ENCODE results near the gene PPDPF. TPM values are rescaled to one million over a fixed set of nuclear protein-coding genes. Genes with fewer than 3 reads are reported as not detected.

Gene PPDPF
- total RNA-seq, 1 donor from 2014 or later: 4.1 TPM

DNA sequence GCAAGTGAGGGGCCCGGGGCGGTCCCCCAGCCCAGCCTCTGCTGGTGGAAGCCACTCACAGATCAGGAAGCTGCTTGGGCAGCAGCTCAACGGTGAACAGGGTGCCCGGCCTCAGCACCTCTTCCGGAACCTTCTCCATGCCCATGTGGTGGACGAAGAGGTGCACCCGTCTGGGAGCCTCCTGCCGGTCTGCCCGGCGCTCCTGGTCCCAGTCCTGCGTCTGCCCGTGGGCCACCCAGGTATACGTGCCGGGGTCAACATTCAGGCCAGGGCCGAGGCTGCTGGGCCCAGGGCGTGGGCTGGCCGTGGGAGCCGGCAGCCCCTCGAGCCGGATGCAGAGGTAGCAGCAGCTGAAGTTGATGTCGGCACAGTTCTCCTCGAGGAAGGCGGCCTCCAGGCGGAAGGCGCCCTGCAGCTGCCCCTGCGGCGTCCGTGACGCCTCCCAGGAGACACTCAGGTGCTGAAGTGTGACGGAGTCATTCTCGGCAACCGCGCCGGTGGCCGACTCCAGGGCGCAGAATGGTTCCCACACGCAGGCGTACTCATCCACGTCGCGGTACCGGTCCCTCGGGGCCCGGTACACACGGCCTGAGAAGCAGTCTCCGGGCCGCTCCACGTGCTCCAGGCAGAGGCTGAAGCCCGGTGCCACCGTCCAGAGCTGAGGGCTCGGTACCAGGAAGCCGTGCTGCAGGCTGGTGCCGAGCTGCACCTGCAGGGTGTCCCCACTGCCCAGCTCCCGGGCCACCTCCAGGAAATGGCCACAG, 42.1 kb downstream of the PPDPF start:
- Histone ChIP-seq H3K79me2 (ENCODE audit: low read depth) (no peaks in the 10 kb centered on the region), H3K4me3 (no peak overlapping the region), H4K20me1 (ENCODE audit: low read depth) (no peaks in the 10 kb centered on the region), H3K36me3 (no peaks in the 10 kb centered on the region), H3K27ac (no peak overlapping the region), H3K9me3 (ENCODE audit: low read depth) (no peaks in the 10 kb centered on the region), H3K27me3 (no peaks in the 10 kb centered on the region), H2AFZ (replicated peaks) (no peak overlapping the region), H3K4me2 (no peak overlapping the region), H3K4me1 (no peaks in the 10 kb centered on the region), H3F3A (ENCODE audit: low read depth) (no peaks in the 10 kb centered on the region), H3K9ac (no peak overlapping the region)
- DNase-seq (ENCODE audit: low spot score): no peak
- Mint-ChIP-seq H3K4me3 (no peak overlapping the region), H3K9me3 (no peaks in the 10 kb centered on the region), H3K27me3 (ENCODE audit: insufficient read depth, low read depth) (no peaks in the 10 kb centered on the region), H3K4me1 (no peaks in the 10 kb centered on the region), H3K36me3 (no peaks in the 10 kb centered on the region), H3K27ac (no peak overlapping the region)
- TF ChIP-seq EZH2 (IDR thresholded peaks at IDR 0.05): no peak
- no peak for TF ChIP-seq EZH2phosphoT487 (IDR thresholded peaks at IDR 0.05)
- TF ChIP-seq, protein P1, sequence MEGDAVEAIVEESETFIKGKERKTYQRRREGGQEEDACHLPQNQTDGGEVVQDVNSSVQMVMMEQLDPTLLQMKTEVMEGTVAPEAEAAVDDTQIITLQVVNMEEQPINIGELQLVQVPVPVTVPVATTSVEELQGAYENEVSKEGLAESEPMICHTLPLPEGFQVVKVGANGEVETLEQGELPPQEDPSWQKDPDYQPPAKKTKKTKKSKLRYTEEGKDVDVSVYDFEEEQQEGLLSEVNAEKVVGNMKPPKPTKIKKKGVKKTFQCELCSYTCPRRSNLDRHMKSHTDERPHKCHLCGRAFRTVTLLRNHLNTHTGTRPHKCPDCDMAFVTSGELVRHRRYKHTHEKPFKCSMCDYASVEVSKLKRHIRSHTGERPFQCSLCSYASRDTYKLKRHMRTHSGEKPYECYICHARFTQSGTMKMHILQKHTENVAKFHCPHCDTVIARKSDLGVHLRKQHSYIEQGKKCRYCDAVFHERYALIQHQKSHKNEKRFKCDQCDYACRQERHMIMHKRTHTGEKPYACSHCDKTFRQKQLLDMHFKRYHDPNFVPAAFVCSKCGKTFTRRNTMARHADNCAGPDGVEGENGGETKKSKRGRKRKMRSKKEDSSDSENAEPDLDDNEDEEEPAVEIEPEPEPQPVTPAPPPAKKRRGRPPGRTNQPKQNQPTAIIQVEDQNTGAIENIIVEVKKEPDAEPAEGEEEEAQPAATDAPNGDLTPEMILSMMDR (IDR thresholded peaks at IDR 0.05): no peak

DNA sequence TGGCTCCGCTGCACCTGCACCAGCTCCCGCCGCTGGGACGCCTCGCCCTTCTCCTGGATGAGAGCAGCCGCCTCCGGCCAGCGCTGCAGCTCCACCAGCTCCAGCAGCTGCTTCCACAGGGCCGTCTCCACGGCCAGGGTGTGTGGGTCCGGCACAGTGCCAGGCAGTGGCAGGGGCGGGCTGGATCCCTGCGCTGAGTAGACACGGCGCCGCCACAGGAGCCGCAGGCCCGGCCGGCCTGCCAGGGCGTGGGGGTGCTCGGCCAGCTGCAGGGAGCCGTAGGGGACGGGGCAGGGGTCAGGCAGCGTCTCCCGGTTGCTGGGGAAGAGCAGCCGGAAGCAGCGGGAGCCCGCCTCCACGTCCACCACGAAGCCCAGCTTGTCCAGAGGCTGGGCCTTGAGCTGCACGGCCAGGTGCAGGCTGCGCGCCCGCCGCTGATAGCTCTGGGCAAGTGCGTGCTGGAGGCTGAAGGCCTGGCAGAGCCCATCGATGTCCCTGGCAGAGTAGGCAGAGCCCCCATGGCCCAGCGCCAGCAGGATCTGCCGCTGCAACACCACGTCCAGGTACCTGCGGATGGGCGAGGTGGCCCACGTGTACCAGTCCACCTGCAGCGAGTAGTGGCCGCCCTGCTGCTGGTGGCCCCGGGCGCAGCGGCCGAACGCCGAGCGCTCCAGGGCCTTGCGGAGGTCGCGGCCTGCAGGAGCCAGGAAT, 42.8 kb downstream of the PPDPF start:
- Mint-ChIP-seq H3K27ac (no peak overlapping the region), H3K9me3 (no peaks in the 10 kb centered on the region), H3K36me3 (no peaks in the 10 kb centered on the region), H3K4me1 (no peaks in the 10 kb centered on the region), H3K27me3 (ENCODE audit: insufficient read depth, low read depth) (no peaks in the 10 kb centered on the region), H3K4me3 (no peak overlapping the region)
- Histone ChIP-seq H4K20me1 (ENCODE audit: low read depth) (no peaks in the 10 kb centered on the region), H3F3A (ENCODE audit: low read depth) (no peaks in the 10 kb centered on the region), H3K9ac (no peak overlapping the region), H3K27me3 (no peaks in the 10 kb centered on the region), H2AFZ (replicated peaks) (no peak overlapping the region), H3K9me3 (ENCODE audit: low read depth) (no peaks in the 10 kb centered on the region), H3K27ac (no peak overlapping the region), H3K4me3 (no peak overlapping the region), H3K4me1 (no peaks in the 10 kb centered on the region), H3K36me3 (no peaks in the 10 kb centered on the region), H3K79me2 (ENCODE audit: low read depth) (no peaks in the 10 kb centered on the region), H3K4me2 (no peak overlapping the region)
- no peak for DNase-seq (ENCODE audit: low spot score)
- TF ChIP-seq EZH2phosphoT487 (IDR thresholded peaks at IDR 0.05) (no peak), EZH2 (IDR thresholded peaks at IDR 0.05) (no peak)
- TF ChIP-seq, protein P1 (IDR thresholded peaks at IDR 0.05): no peak

DNA sequence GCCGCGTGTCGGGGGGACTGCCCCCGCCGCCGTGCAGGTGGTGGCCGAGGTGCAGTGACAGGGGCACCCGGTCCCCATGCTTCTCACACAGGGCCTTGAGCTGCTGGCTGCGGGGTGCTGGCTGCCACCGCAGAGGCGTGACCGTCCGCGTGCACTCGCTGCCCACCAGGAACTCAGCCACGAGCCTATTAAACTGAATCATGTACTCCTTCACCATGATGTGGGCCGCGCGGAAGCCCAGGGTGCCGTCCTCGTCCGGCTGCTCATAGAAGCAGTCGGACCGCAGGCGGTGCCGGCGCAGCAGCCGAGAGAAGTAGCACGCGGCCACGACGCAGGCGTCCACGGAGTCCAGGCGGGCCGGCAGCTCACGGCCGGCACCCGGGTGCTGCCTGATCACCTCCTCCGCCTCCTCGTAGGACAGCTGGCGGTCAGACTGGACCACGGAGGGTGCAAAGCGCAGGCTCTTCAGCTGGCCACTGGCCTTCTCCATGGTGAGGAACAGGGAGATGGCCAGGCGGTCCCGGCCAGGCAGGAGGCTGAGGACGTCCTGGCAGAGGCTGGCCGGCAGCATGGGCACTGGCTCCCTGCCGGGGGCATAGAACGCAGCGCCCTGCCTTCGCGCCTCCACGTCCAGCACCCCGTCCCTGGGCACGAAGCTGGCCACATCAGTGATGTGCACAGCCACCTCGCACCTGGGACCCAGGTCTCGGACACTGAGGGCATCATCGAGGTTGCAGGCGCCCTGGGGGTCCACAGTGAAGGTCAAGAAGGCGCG, 43.7 kb downstream of the PPDPF start:
- Histone ChIP-seq H2AFZ (replicated peaks) (no peak overlapping the region), H3K79me2 (ENCODE audit: low read depth) (no peaks in the 10 kb centered on the region), H3K9ac (no peak overlapping the region), H3K27me3 (no peaks in the 10 kb centered on the region), H3K4me1 (no peaks in the 10 kb centered on the region), H3F3A (ENCODE audit: low read depth) (no peaks in the 10 kb centered on the region), H3K4me2 (no peak overlapping the region), H3K27ac (no peak overlapping the region), H4K20me1 (ENCODE audit: low read depth) (no peaks in the 10 kb centered on the region), H3K9me3 (ENCODE audit: low read depth) (no peaks in the 10 kb centered on the region), H3K36me3 (no peaks in the 10 kb centered on the region), H3K4me3 (no peak overlapping the region)
- Mint-ChIP-seq H3K27me3 (ENCODE audit: insufficient read depth, low read depth) (peaks cover 3% of the 10 kb centered on the region), H3K4me3 (no peak overlapping the region), H3K9me3 (no peaks in the 10 kb centered on the region), H3K27ac (no peak overlapping the region), H3K36me3 (no peaks in the 10 kb centered on the region), H3K4me1 (no peaks in the 10 kb centered on the region)
- TF ChIP-seq EZH2phosphoT487 (IDR thresholded peaks at IDR 0.05) (no peak), EZH2 (IDR thresholded peaks at IDR 0.05) (no peak)
- TF ChIP-seq, protein P1 (IDR thresholded peaks at IDR 0.05): no peak
- DNase-seq (ENCODE audit: low spot score): no peak
